Liver (tissue), 3 donors: Measurements from ENCODE around the gene IFT81.

Experiments
- CTCF ChIP-seq: fragments of 150-350 bp; IDR thresholded peaks from 2 replicates; pipeline ENCODE4 v1.5.1; 2017; ENCODE audit warnings: improper control_type of control experiment, low read depth, low read length; ENCODE audit not compliant: missing input control
- EGR1 ChIP-seq, 2 donors: IDR thresholded peaks; 2 replicates each; pipeline ENCODE4 v1.6.1; 2016 to 2018; ENCODE audit warnings: antibody characterized with exemption in 2 of 2, low read depth in 2 of 2
- GABPA ChIP-seq, 2 donors: IDR thresholded peaks in 1 of 2; conservative IDR thresholded peaks in 1 of 2; 2 replicates each; pipeline ENCODE4 v1.6.1; 2016; ENCODE audit warnings: antibody characterized with exemption in 2 of 2, mild to moderate bottlenecking in 1 of 2, moderate library complexity in 1 of 2
- JUND ChIP-seq, 2 donors: IDR thresholded peaks; 2 replicates each; pipeline ENCODE4 v1.6.1; 2016; ENCODE audit warnings: antibody characterized with exemption in 2 of 2
- RAD21 ChIP-seq, 2 donors: IDR thresholded peaks; 2 replicates each; pipeline ENCODE4 v1.6.1; 2016; ENCODE audit warnings: antibody characterized with exemption in 2 of 2, mild to moderate bottlenecking in 2 of 2
- SP1 ChIP-seq: IDR thresholded peaks from 2 replicates; pipeline ENCODE4 v1.6.1; 2018; ENCODE audit warnings: antibody characterized with exemption, mild to moderate bottlenecking
- TAF1 ChIP-seq: conservative IDR thresholded peaks from 2 replicates; pipeline ENCODE4 v1.6.1; 2016; ENCODE audit warnings: antibody characterized with exemption, mild to moderate bottlenecking
- YY1 ChIP-seq: IDR thresholded peaks from 2 replicates; pipeline ENCODE4 v1.6.1; 2016; ENCODE audit warnings: antibody characterized with exemption, mild to moderate bottlenecking
- ZBTB33 ChIP-seq: IDR thresholded peaks from 2 replicates; pipeline ENCODE4 v1.6.1; 2016; ENCODE audit warnings: antibody characterized with exemption
- TF ChIP-seq, protein P1 (sequence below): IDR thresholded peaks from 2 replicates; pipeline ENCODE4 v1.6.1; 2016; ENCODE audit warnings: antibody characterized with exemption, mild to moderate bottlenecking
- TF ChIP-seq, protein P2 (sequence below): IDR thresholded peaks from 2 replicates; pipeline ENCODE4 v1.6.1; 2016; ENCODE audit warnings: antibody characterized with exemption
- TF ChIP-seq, protein P3 (sequence below): IDR thresholded peaks from 2 replicates; pipeline ENCODE4 v1.6.1; 2016; ENCODE audit warnings: antibody characterized with exemption
- donor health status: healthy.
- donor health status: healthy.

DNA sequence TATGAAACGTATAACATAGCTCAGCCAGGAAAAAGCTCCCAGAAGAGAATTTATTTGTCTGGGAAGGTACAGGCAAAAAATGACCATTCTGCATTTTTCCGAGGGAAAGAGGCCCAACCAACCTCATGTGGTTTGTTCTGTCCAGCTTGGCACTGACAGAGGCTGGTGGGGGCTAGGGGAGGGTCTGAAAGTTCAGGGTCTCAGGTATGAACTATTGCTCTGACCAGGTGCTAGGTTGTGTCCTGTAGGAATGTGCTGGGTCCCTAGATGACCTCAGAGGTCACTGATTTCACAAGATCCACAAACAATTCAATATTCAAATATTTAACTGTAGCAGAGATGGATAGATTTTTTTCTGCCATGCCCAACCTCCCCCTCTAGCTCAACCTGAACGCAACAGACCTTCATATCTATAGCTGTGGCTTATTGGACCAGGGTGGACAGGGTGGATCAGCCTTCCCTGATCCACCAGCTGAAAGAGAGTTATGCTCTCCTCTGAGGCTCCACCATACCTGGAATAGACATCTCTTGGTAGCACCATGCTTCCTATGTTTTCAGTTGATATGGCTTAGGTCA, 32.9 kb upstream of the IFT81 start:
- TF ChIP-seq RAD21 (IDR thresholded peaks at IDR 0.05) (no peak), CTCF (no peak), YY1 (peak; percentile 65), JUND (IDR thresholded peaks at IDR 0.05) (peak in 1 of 2 donors; percentile 48), GABPA (IDR thresholded peaks at IDR 0.05 in 1 of 2, conservative IDR thresholded peaks at IDR 0.05 in 1 of 2) (peak in 1 of 2 donors; percentile 47), EGR1 (IDR thresholded peaks at IDR 0.05; ENCODE audit: low read depth in 2 of 2) (no peak), SP1 (no peak), ZBTB33 (peak; percentile 56), TAF1 (no peak)
- TF ChIP-seq, protein P1, sequence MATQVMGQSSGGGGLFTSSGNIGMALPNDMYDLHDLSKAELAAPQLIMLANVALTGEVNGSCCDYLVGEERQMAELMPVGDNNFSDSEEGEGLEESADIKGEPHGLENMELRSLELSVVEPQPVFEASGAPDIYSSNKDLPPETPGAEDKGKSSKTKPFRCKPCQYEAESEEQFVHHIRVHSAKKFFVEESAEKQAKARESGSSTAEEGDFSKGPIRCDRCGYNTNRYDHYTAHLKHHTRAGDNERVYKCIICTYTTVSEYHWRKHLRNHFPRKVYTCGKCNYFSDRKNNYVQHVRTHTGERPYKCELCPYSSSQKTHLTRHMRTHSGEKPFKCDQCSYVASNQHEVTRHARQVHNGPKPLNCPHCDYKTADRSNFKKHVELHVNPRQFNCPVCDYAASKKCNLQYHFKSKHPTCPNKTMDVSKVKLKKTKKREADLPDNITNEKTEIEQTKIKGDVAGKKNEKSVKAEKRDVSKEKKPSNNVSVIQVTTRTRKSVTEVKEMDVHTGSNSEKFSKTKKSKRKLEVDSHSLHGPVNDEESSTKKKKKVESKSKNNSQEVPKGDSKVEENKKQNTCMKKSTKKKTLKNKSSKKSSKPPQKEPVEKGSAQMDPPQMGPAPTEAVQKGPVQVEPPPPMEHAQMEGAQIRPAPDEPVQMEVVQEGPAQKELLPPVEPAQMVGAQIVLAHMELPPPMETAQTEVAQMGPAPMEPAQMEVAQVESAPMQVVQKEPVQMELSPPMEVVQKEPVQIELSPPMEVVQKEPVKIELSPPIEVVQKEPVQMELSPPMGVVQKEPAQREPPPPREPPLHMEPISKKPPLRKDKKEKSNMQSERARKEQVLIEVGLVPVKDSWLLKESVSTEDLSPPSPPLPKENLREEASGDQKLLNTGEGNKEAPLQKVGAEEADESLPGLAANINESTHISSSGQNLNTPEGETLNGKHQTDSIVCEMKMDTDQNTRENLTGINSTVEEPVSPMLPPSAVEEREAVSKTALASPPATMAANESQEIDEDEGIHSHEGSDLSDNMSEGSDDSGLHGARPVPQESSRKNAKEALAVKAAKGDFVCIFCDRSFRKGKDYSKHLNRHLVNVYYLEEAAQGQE, result peak; percentile 64
- TF ChIP-seq, protein P2, sequence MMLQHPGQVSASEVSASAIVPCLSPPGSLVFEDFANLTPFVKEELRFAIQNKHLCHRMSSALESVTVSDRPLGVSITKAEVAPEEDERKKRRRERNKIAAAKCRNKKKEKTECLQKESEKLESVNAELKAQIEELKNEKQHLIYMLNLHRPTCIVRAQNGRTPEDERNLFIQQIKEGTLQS, result no peak
- TF ChIP-seq, protein P3, sequence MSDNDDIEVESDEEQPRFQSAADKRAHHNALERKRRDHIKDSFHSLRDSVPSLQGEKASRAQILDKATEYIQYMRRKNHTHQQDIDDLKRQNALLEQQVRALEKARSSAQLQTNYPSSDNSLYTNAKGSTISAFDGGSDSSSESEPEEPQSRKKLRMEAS, result peak; percentile 55
